Measurements from ENCODE around the gene PTCH1. TPM values are rescaled to one million over a fixed set of nuclear protein-coding genes. Genes with fewer than 3 reads are reported as not detected.

PTCH1 gene
- total RNA-seq, 1 experiment from 2014 or later: 6.6 TPM

- DNase-seq (ENCODE audit: low read depth, low spot score) (no peak), ATAC-seq (no peak)
- BruUV-seq (replicated peaks): no TSS peak
- POLR2A ChIA-PET: no interaction called here
- H3K36me3 ChIP-seq (ENCODE audit: control insufficient read depth, insufficient read depth, low read length): no peaks in the 10 kb centered on the region
- TF ChIP-seq REST (IDR thresholded peaks at IDR 0.05; ENCODE audit: insufficient read depth in 1 of 2, low read depth in 2 of 2, low read length in 1 of 2) (no peak), POLR2AphosphoS5 (IDR thresholded peaks at IDR 0.05; ENCODE audit: low read depth, low read length) (no peak), CTCF (IDR thresholded peaks at IDR 0.05) (no peak), TCF7L2 (IDR thresholded peaks at IDR 0.05; ENCODE audit: low read depth, low read length) (no peak), SIN3A (IDR thresholded peaks at IDR 0.05; ENCODE audit: borderline replicate concordance, insufficient read depth, low read depth, low read length) (no peak)
- intact Hi-C loops (cut with micrococcal nuclease; ENCODE audit: unreplicated experiment) (no loop called here), in situ Hi-C loops (cut with HindIII; ENCODE audit: low pct_unique_long_range_greater_than_20kb, low sequenced_read_pairs) (no loop called here)
- no peaks in the 10 kb centered on the region for H3K9me3 ChIP-seq (ENCODE audit: control insufficient read depth, insufficient read depth, low read depth, low read length)
- CTCF ChIA-PET: no interaction called here
- no peak overlapping the region for H3K27ac ChIP-seq (ENCODE audit: low read length)
- no peak overlapping the region for H3K4me3 ChIP-seq (ENCODE audit: low read depth in 2 of 2, low read length in 2 of 2)
- peaks cover 9% of the 10 kb centered on the region for H3K4me1 ChIP-seq (ENCODE audit: control insufficient read depth, insufficient read depth, low read length)
- no peaks in the 10 kb centered on the region for H3K27me3 ChIP-seq (ENCODE audit: control insufficient read depth, insufficient read depth, low read length)
These were observed 105.5 kb downstream of the PTCH1 start for GRCh38 chr9:95411054-95411892.

GRCh38 chr9:95409650-95410426 lies 106.9 kb downstream of the PTCH1 start:
- Histone ChIP-seq H3K4me1 (ENCODE audit: control insufficient read depth, insufficient read depth, low read length) (peaks cover 9% of the 10 kb centered on the region), H3K27me3 (ENCODE audit: control insufficient read depth, insufficient read depth, low read length) (no peaks in the 10 kb centered on the region), H3K9me3 (ENCODE audit: control insufficient read depth, insufficient read depth, low read depth, low read length) (no peaks in the 10 kb centered on the region), H3K4me3 (ENCODE audit: low read depth in 2 of 2, low read length in 2 of 2) (no peak overlapping the region), H3K27ac (ENCODE audit: low read length) (no peak overlapping the region), H3K36me3 (ENCODE audit: control insufficient read depth, insufficient read depth, low read length) (no peaks in the 10 kb centered on the region)
- CTCF ChIA-PET: no interaction called here
- DNase-seq (ENCODE audit: low read depth, low spot score) (no peak), ATAC-seq (no peak)
- TF ChIP-seq SIN3A (IDR thresholded peaks at IDR 0.05; ENCODE audit: borderline replicate concordance, insufficient read depth, low read depth, low read length) (no peak), POLR2AphosphoS5 (IDR thresholded peaks at IDR 0.05; ENCODE audit: low read depth, low read length) (no peak), REST (IDR thresholded peaks at IDR 0.05; ENCODE audit: insufficient read depth in 1 of 2, low read depth in 2 of 2, low read length in 1 of 2) (no peak), CTCF (IDR thresholded peaks at IDR 0.05) (no peak), TCF7L2 (IDR thresholded peaks at IDR 0.05; ENCODE audit: low read depth, low read length) (no peak)
- POLR2A ChIA-PET: no interaction called here
- intact Hi-C loops (cut with micrococcal nuclease; ENCODE audit: unreplicated experiment) (no loop called here), in situ Hi-C loops (cut with HindIII; ENCODE audit: low pct_unique_long_range_greater_than_20kb, low sequenced_read_pairs) (no loop called here)
- BruUV-seq (replicated peaks): no TSS peak

All from Panc1 (cell line).